PC-9 (cell line): ENCODE results near the gene HHEX. TPM values are rescaled to one million over a fixed set of nuclear protein-coding genes. Genes with fewer than 3 reads are reported as not detected.

ENCODE experiments used
- BruUV-seq: library from RNA; stranded (reverse); fragments of 400-500 nt; replicated peaks from 2 replicates; lab custom pipeline; 2021; lab: Mats Ljungman, UMichigan
- CTCF ChIA-PET: fragments of 300-600 bp; sonication (Branson Sonifier 250); formaldehyde crosslinking; loops from one replicate; lab custom pipeline; 2022; ENCODE audit warnings: antibody characterized with exemption; lab: Charles Lee
- POLR2A ChIA-PET: fragments of 300-600 bp; sonication (Branson Sonifier 250); formaldehyde crosslinking; loops from one replicate; lab custom pipeline; 2022; ENCODE audit warnings: antibody characterized with exemption; ENCODE audit not compliant: unreplicated experiment; lab: Charles Lee
- DNase-seq, 2 experiments: peaks; one replicate each; pipeline versions ENCODE4 v3.0.0 to v3.0.0-alpha.2; 2015 to 2022; ENCODE audit warnings: mixed read lengths in 1 of 2
- H2AFZ ChIP-seq: fragments of 200-600 bp; sonication (generic); 2 replicates; pipeline ENCODE4 v1.8.1; 2017; ENCODE audit warnings: antibody characterized with exemption
- H3F3A ChIP-seq: fragments of 200-600 bp; sonication (generic); 2 replicates; pipeline ENCODE4 v1.8.1; 2017; ENCODE audit warnings: antibody characterized with exemption, mild to moderate bottlenecking, low read depth; ENCODE audit not compliant: insufficient read depth
- H3K27ac ChIP-seq: fragments of 200-600 bp; sonication (generic); 2 replicates; pipeline ENCODE4 v1.6.1; 2016; ENCODE audit warnings: mixed run types
- H3K27me3 ChIP-seq: fragments of 200-600 bp; sonication (generic); 2 replicates; pipeline ENCODE4 v1.6.1; 2016; ENCODE audit warnings: low read depth, mixed run types; ENCODE audit not compliant: insufficient read depth
- H3K36me3 ChIP-seq: fragments of 200-600 bp; sonication (generic); 2 replicates; pipeline ENCODE4 v1.6.1; 2016; ENCODE audit warnings: low read depth, mixed run types
- H3K4me1 ChIP-seq: fragments of 200-600 bp; sonication (generic); replicated peaks from 2 replicates; pipeline ENCODE4 v1.6.1; 2016; ENCODE audit warnings: mixed run types; ENCODE audit not compliant: insufficient read depth
- H3K4me2 ChIP-seq: fragments of 200-600 bp; sonication (generic); 2 replicates; pipeline ENCODE4 v1.6.1; 2017; ENCODE audit warnings: mixed run types
- H3K4me3 ChIP-seq: fragments of 200-600 bp; sonication (generic); 2 replicates; pipeline ENCODE4 v1.6.1; 2016; ENCODE audit warnings: mixed run types
- H3K79me2 ChIP-seq: fragments of 200-600 bp; sonication (generic); 2 replicates; pipeline ENCODE4 v1.6.1; 2017; ENCODE audit warnings: low read depth, mixed run types
- H3K9me2 ChIP-seq: fragments of 200-600 bp; sonication (generic); 2 replicates; pipeline ENCODE4 v1.8.1; 2017; ENCODE audit warnings: mild to moderate bottlenecking; ENCODE audit not compliant: insufficient read depth
- H3K9me3 ChIP-seq: fragments of 200-600 bp; sonication (generic); 2 replicates; pipeline ENCODE4 v1.8.1; 2016; ENCODE audit warnings: low read depth; ENCODE audit not compliant: insufficient read depth
- H4K20me1 ChIP-seq: fragments of 200-600 bp; sonication (generic); 2 replicates; pipeline ENCODE4 v1.8.1; 2017; ENCODE audit not compliant: insufficient read depth
- EZH2 ChIP-seq: fragments of 200-600 bp; sonication (generic); IDR thresholded peaks from 2 replicates; pipeline ENCODE4 v1.8.0; 2017; ENCODE audit warnings: antibody characterized with exemption, low read depth
- intact Hi-C: fragments of 100-400 bp; cut with micrococcal nuclease; formaldehyde crosslinking; loops from one replicate; pipeline ENCODE4 v1.10.0; 2022; ENCODE audit not compliant: unreplicated experiment
- total RNA-seq: library from RNA; stranded (reverse); gene quantifications from 2 replicates; pipeline ENCODE4 v1.2.3, GENCODE V29; 2021
- TF ChIP-seq, protein P1 (sequence below): fragments of 200-600 bp; sonication (generic); conservative IDR thresholded peaks from 2 replicates; pipeline ENCODE4 v1.6.1; 2017; ENCODE audit warnings: mixed run types, antibody characterized with exemption, mild to moderate bottlenecking, moderate library complexity

HHEX gene
- total RNA-seq, 1 experiment from 2014 or later: 7.8 TPM

DNA sequence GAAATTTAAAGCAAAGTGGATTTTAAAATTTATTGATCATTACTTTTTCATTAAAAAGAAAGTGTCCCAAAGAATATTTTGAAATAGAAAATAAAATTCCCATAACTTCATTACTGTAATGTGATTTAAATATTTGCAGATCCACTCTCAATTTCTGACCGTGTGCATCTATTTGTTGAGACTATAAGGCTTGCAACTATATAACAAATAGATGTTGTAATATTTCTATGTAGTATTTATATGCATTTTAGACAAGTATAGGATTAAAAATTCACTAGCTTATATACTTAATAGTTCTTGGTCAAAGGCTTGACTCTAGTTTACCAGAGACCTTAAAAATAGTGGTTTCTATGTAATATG lies 3.8 kb downstream of the HHEX start:
- CTCF ChIA-PET: no interaction called here
- no peak for DNase-seq
- intact Hi-C loops: loop anchor here (5.0 kb wide), 1 partner anchor 149 kb away; no protein-coding TSS in a partner anchor
- POLR2A ChIA-PET: no interaction called here
- no peaks in the 10 kb centered on the region for H4K20me1 ChIP-seq
- H3K27me3 ChIP-seq: no peaks in the 10 kb centered on the region
- no peaks in the 10 kb centered on the region for H3K9me3 ChIP-seq
- H3F3A ChIP-seq: no peaks in the 10 kb centered on the region
- H3K9me2 ChIP-seq: no peaks in the 10 kb centered on the region
- peaks cover 9% of the 10 kb centered on the region; the same call in 1 of the 2 replicates for H3K4me1 ChIP-seq
- H3K36me3 ChIP-seq: no peaks in the 10 kb centered on the region
- peaks cover 8% of the 10 kb centered on the region for H3K79me2 ChIP-seq
- no TSS peak for BruUV-seq
- no peak overlapping the region for H2AFZ ChIP-seq
- TF ChIP-seq, protein P1, sequence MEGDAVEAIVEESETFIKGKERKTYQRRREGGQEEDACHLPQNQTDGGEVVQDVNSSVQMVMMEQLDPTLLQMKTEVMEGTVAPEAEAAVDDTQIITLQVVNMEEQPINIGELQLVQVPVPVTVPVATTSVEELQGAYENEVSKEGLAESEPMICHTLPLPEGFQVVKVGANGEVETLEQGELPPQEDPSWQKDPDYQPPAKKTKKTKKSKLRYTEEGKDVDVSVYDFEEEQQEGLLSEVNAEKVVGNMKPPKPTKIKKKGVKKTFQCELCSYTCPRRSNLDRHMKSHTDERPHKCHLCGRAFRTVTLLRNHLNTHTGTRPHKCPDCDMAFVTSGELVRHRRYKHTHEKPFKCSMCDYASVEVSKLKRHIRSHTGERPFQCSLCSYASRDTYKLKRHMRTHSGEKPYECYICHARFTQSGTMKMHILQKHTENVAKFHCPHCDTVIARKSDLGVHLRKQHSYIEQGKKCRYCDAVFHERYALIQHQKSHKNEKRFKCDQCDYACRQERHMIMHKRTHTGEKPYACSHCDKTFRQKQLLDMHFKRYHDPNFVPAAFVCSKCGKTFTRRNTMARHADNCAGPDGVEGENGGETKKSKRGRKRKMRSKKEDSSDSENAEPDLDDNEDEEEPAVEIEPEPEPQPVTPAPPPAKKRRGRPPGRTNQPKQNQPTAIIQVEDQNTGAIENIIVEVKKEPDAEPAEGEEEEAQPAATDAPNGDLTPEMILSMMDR: no peak
- TF ChIP-seq EZH2: no peak
- no peak overlapping the region for H3K4me2 ChIP-seq
- no peak overlapping the region for H3K27ac ChIP-seq
- H3K4me3 ChIP-seq: no peak overlapping the region

DNA sequence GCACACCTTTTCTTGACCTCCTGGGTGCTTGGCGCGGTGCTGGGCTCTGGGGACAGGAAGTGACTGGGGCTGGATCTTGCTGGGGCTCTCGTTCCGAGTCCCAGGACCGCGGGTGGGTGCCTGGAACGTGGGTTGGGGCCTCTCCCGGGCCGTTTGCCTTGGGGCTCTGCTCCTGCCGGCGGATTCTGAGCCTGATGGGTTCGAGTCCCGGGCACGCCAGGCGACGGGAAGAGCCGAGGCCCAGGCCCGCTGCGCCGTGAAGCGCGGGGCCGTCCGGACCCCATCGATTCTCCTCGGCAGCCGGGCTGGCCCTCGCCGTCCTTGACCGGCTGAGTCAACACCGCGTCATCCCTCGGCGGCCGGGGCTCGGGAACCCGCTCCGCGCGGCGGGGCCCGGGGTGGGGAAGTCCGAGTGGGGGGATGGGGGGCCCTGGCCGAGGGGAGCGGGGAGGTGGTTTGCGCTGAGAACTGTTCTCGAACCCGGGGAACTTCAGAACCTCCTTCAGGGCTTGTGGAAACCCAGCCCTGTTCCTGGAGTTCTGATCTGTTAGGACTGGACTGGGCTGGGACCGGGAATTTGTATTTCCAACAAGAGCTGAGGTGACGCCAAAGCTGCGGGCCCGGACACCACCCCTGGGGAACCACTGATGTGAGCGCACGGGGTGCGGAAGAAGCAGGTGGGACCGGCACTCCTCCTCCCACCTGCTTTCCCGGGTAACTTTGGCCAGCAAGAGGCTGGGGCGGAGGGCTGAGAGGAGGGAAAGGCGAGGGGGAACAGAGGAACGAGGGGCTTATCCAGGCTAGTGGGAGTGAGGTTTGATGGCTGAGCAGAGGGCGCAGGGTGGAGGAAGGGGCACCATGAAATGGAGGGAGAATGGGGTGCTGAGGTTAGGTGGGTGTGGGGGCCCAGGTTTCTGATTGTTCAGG lies 6.2 kb downstream of the HHEX start:
- no peak overlapping the region for H3K27ac ChIP-seq
- no peaks in the 10 kb centered on the region for H3K9me3 ChIP-seq
- TF ChIP-seq, protein P1: no peak
- TF ChIP-seq EZH2: no peak
- POLR2A ChIA-PET: no interaction called here
- no peak overlapping the region for H3K4me2 ChIP-seq
- H3K4me1 ChIP-seq: peaks cover 6% of the 10 kb centered on the region; the same call in 1 of the 2 replicates
- no peaks in the 10 kb centered on the region for H4K20me1 ChIP-seq
- no TSS peak for BruUV-seq
- H2AFZ ChIP-seq: no peak overlapping the region
- H3K27me3 ChIP-seq: no peaks in the 10 kb centered on the region
- DNase-seq: no peak
- H3F3A ChIP-seq: no peaks in the 10 kb centered on the region
- intact Hi-C loops: no loop called here
- H3K36me3 ChIP-seq: no peaks in the 10 kb centered on the region
- peaks cover 5% of the 10 kb centered on the region for H3K79me2 ChIP-seq
- no peaks in the 10 kb centered on the region for H3K9me2 ChIP-seq
- H3K4me3 ChIP-seq: no peak overlapping the region
- CTCF ChIA-PET: no interaction called here

DNA sequence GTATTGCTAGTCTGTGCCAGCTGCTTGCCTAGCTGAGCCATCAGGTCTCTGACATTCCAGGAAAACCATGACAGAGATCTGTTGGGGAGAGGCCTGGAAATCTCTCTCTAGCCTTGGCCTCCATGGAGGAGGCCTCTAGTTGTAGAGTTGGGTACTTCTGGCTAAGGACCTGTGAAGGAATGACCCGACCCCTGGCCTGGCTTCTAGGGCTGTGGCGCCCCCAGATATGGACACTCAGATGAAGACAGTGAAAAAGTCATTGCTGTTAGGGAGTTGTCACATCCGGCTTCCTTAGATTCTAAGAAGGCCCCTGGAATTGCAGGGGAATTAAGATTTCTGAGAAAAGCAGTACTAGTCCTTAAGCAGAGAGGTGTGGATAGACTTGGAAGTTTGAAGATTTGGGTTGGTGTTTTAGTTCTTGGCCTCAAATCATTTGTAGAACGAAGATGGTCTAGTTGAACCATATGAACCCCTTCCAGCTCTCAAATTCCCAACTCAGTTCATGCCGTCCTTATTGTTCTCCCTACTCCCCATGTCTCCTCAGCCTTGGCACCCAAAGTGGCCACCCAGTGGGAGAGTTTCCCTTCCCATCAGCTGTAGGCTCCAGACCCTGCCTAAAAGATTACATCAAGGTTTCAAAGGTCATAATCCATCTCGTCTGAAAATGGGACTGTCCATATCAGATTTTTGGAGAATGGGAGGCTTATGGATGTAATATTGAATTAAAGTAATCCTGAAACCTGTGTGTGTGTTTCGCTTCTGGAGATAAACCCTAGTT lies 7.0 kb downstream of the HHEX start:
- Histone ChIP-seq H3K4me3 (no peak overlapping the region), H3K9me3 (no peaks in the 10 kb centered on the region), H3K36me3 (no peaks in the 10 kb centered on the region), H3K4me1 (no peaks in the 10 kb centered on the region), H3K9me2 (no peaks in the 10 kb centered on the region), H4K20me1 (no peaks in the 10 kb centered on the region), H3F3A (no peaks in the 10 kb centered on the region), H2AFZ (no peak overlapping the region), H3K79me2 (no peaks in the 10 kb centered on the region), H3K4me2 (no peak overlapping the region), H3K27ac (no peak overlapping the region), H3K27me3 (no peaks in the 10 kb centered on the region)
- POLR2A ChIA-PET: no interaction called here
- no peak for TF ChIP-seq EZH2
- TF ChIP-seq, protein P1: no peak
- CTCF ChIA-PET: no interaction called here
- no peak for DNase-seq
- no TSS peak for BruUV-seq
- intact Hi-C loops: no loop called here
